DOHH2 (cell line): ENCODE measurements around the gene OR4C3.
"Not testable (repeated sequence)": the region's sequence is repeated elsewhere in the genome, so short reads cannot be mapped to it uniquely, and the experiment has no call there.

Experiments used
- CTCF ChIP-seq: fragments of 200-600 bp; sonication (generic); IDR thresholded peaks from one replicate; pipeline ENCODE4 v1.5.1; 2014; ENCODE audit warnings: antibody characterized with exemption, mild to moderate bottlenecking, low read depth, low read length; ENCODE audit not compliant: poor library complexity, severe bottlenecking
- EZH2phosphoT487 ChIP-seq: fragments of 200-600 bp; sonication (generic); IDR thresholded peaks from 2 replicates; pipeline ENCODE4 v1.6.1; 2017; ENCODE audit warnings: borderline replicate concordance, mild to moderate bottlenecking, antibody characterized with exemption, low read length, moderate library complexity, mixed read lengths

DNA sequence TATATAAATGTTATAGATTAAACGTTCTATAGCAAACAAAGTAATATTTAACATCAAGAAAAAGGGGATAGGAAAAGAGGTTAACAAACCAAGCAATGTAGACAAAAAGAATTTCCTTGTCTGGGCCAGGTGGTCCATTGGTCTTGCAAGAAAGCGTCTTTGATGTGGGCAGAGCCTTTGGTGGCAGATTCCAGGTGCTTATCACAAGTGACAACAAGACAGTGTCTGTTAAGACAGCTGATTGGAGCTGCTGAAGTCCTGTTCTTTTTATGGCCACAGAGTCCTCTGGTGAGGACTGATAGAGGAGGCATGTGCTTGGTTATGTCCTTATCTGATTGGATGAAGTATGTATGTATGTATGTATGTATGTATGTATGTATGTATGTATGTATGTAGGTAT lies 36.6 kb downstream of the OR4C3 start:
- TF ChIP-seq CTCF, EZH2phosphoT487: not testable (repeated sequence)
